CD4-positive, CD25-positive, alpha-beta regulatory T cell (primary cell): ENCODE results near the gene ZNF709. TPM values are rescaled to one million over a fixed set of nuclear protein-coding genes. Genes with fewer than 3 reads are reported as not detected.

ENCODE experiments used
- ATAC-seq, 2 donors: fragments of 150-1000 bp; cut with Tn5 transposase; one replicate each; pipeline ENCODE4 v1.10.0; 2021; ENCODE audit warnings: low read depth in 2 of 2, moderate number of reproducible peaks in 2 of 2, moderate library complexity in 1 of 2
- DNase-seq, 3 donors: peaks; one replicate each; pipeline versions ENCODE4 v3.0.0 to v3.0.0-alpha.2; 2012 to 2022; ENCODE audit warnings: mixed read lengths in 1 of 3
- H3K27ac ChIP-seq: one replicate; pipeline ENCODE4 v1.7.0; 2013; ENCODE audit warnings: mild to moderate bottlenecking, low read length; ENCODE audit not compliant: insufficient read depth, poor library complexity, severe bottlenecking
- H3K27me3 ChIP-seq: one replicate; pipeline ENCODE4 v1.7.0; 2013; ENCODE audit warnings: low read length; ENCODE audit not compliant: control insufficient read depth, insufficient read depth
- H3K36me3 ChIP-seq: one replicate; pipeline ENCODE4 v1.7.0; 2013; ENCODE audit warnings: mild to moderate bottlenecking, low read length, moderate library complexity; ENCODE audit not compliant: control insufficient read depth, insufficient read depth
- H3K4me1 ChIP-seq: 2 replicates; pipeline ENCODE4 v1.7.0; 2013; ENCODE audit warnings: mild to moderate bottlenecking, low read length; ENCODE audit not compliant: insufficient read depth, control insufficient read depth, poor library complexity, severe bottlenecking
- H3K4me3 ChIP-seq: one replicate; pipeline ENCODE4 v1.7.0; 2013; ENCODE audit warnings: low read depth, mild to moderate bottlenecking, low read length, moderate library complexity
- H3K9me3 ChIP-seq, 2 experiments: 1 replicate in 1 of 2; 2 replicates in 1 of 2; pipeline ENCODE4 v1.7.0; 2013; ENCODE audit warnings: low read length in 2 of 2, mild to moderate bottlenecking in 1 of 2, moderate library complexity in 1 of 2; ENCODE audit not compliant: control insufficient read depth in 2 of 2
- H3K27ac Mint-ChIP-seq, 3 donors: one replicate each; pipeline ENCODE4 v1.8.0; 2020 to 2022; ENCODE audit warnings: mild to moderate bottlenecking in 3 of 3, mixed read lengths in 3 of 3, moderate library complexity in 2 of 3
- H3K27me3 Mint-ChIP-seq: one replicate; pipeline ENCODE4 v1.8.0; 2022; ENCODE audit warnings: mild to moderate bottlenecking, mixed read lengths
- H3K36me3 Mint-ChIP-seq: one replicate; pipeline ENCODE4 v1.8.0; 2020; ENCODE audit warnings: mixed read lengths
- H3K4me1 Mint-ChIP-seq, 4 donors: one replicate each; pipeline ENCODE4 v1.8.0; 2020 to 2022; ENCODE audit warnings: mixed read lengths in 4 of 4, mild to moderate bottlenecking in 1 of 4
- H3K4me3 Mint-ChIP-seq, 4 donors: one replicate each; pipeline ENCODE4 v1.8.0; 2020 to 2022; ENCODE audit warnings: mild to moderate bottlenecking in 4 of 4, mixed read lengths in 4 of 4, moderate library complexity in 3 of 4
- H3K9me3 Mint-ChIP-seq, 7 donors: one replicate each; pipeline ENCODE4 v1.8.0; 2020 to 2022; ENCODE audit warnings: mixed read lengths in 7 of 7, mild to moderate bottlenecking in 3 of 7, moderate library complexity in 2 of 7
- polyA plus RNA-seq, 4 donors: library from polyadenylated mRNA; unstranded; fragments of 300-500 nt; fragmentation: Illumina TruSeq; gene quantifications; one replicate each; pipeline ENCODE4 v1.2.3, GENCODE V29; 2021
- total RNA-seq: library from RNA; stranded (reverse); gene quantifications from one replicate; pipeline ENCODE4 v1.2.3, GENCODE V29; 2022

ZNF709 gene
- total RNA-seq (1.9 TPM), polyA plus RNA-seq (1 to 10 TPM; 1.4 to 4.0 (median 3.1) TPM)

GRCh38 chr19:12484371-12485051 lies at the start of gene ZNF709:
TSS of gene ZNF709 (minus strand) at chr19:12484816. CDS start at chr19:12484657, 159 bp downstream.
- peaks cover 10 to 35% (median 25%) of the 10 kb centered on the region in 4 donors for H3K4me1 Mint-ChIP-seq
- Histone ChIP-seq H3K27ac (peak within 1 kb of the TSS; percentile 60), H3K27me3 (no peaks in the 10 kb centered on the region), H3K36me3 (no peaks in the 10 kb centered on the region), H3K4me1 (peaks cover 23% of the 10 kb centered on the region), H3K4me3 (peak within 1 kb of the TSS; percentile 82), H3K9me3 (no peaks in the 10 kb centered on the region)
- H3K9me3 Mint-ChIP-seq = peaks cover 0 to 5% (median 0%) of the 10 kb centered on the region in 7 donors
- DNase-seq = peak; percentile 78 to 89 (median 84)
- no peaks in the 10 kb centered on the region for H3K36me3 Mint-ChIP-seq
- H3K27me3 Mint-ChIP-seq = no peaks in the 10 kb centered on the region
- H3K4me3 Mint-ChIP-seq = peak within 1 kb of the TSS; percentile 93 to 99 (median 97)
- ATAC-seq = peak; percentile 93 to 95
- peak within 1 kb of the TSS; percentile 93 to 97 (median 97) for H3K27ac Mint-ChIP-seq

- H3K36me3 Mint-ChIP-seq = peaks cover 68% of the 10 kb centered on the region
- Histone ChIP-seq H3K36me3 (peaks cover 59% of the 10 kb centered on the region), H3K4me3 (peak overlapping the region; percentile 30), H3K27ac (no peak overlapping the region), H3K27me3 (no peaks in the 10 kb centered on the region), H3K4me1 (no peaks in the 10 kb centered on the region), H3K9me3 (peaks cover 79 to 98% of the 10 kb centered on the region in 2 experiments)
- H3K27ac Mint-ChIP-seq = no peak overlapping the region
- H3K9me3 Mint-ChIP-seq = peaks cover 0 to 83% (median 45%) of the 10 kb centered on the region in 7 donors
- H3K27me3 Mint-ChIP-seq = no peaks in the 10 kb centered on the region
- ATAC-seq (no peak), DNase-seq (peak in 2 of 3 donors; percentile 12 to 41)
- H3K4me1 Mint-ChIP-seq = peaks cover 0 to 6% (median 0%) of the 10 kb centered on the region in 4 donors
- peak overlapping the region in 1 of 4 donors; percentile 11 for H3K4me3 Mint-ChIP-seq
Measured at GRCh38 chr19:12527034-12527836, 42.6 kb upstream of the ZNF709 start.

GRCh38 chr19:12526542-12526941 lies 41.9 kb upstream of the ZNF709 start:
- H3K4me3 ChIP-seq = peak overlapping the region; percentile 30

GRCh38 chr19:12521996-12522395 lies 37.4 kb upstream of the ZNF709 start:
- no peak for ATAC-seq
- peaks cover 0 to 3% (median 0%) of the 10 kb centered on the region in 4 donors for H3K4me1 Mint-ChIP-seq
- H3K27ac Mint-ChIP-seq = no peak overlapping the region
- H3K4me3 ChIP-seq = no peak overlapping the region
- H3K27ac ChIP-seq = no peak overlapping the region
- H3K27me3 ChIP-seq = no peaks in the 10 kb centered on the region
- no peak overlapping the region for H3K4me3 Mint-ChIP-seq
- no peaks in the 10 kb centered on the region for H3K27me3 Mint-ChIP-seq
- peaks cover 12% of the 10 kb centered on the region for H3K36me3 ChIP-seq
- DNase-seq = no peak
- H3K9me3 ChIP-seq = peaks cover 66 to 94% of the 10 kb centered on the region in 2 experiments
- peaks cover 0 to 79% (median 44%) of the 10 kb centered on the region in 7 donors for H3K9me3 Mint-ChIP-seq
- H3K36me3 Mint-ChIP-seq = peaks cover 43% of the 10 kb centered on the region
- no peaks in the 10 kb centered on the region for H3K4me1 ChIP-seq

More at GRCh38 chr19:12526542-12526941, 41.9 kb upstream of the ZNF709 start:
- H3K36me3 ChIP-seq = peaks cover 53% of the 10 kb centered on the region
- peaks cover 80 to 100% of the 10 kb centered on the region in 2 experiments for H3K9me3 ChIP-seq
- no peak for DNase-seq
- peaks cover 0 to 86% (median 48%) of the 10 kb centered on the region in 7 donors for H3K9me3 Mint-ChIP-seq
- H3K27ac ChIP-seq = no peak overlapping the region
- no peaks in the 10 kb centered on the region for H3K4me1 ChIP-seq
- H3K27me3 ChIP-seq = no peaks in the 10 kb centered on the region
- H3K4me3 Mint-ChIP-seq = no peak overlapping the region
- no peak for ATAC-seq
- peaks cover 0 to 4% (median 0%) of the 10 kb centered on the region in 4 donors for H3K4me1 Mint-ChIP-seq
- H3K36me3 Mint-ChIP-seq = peaks cover 69% of the 10 kb centered on the region
- H3K27me3 Mint-ChIP-seq = no peaks in the 10 kb centered on the region
- no peak overlapping the region for H3K27ac Mint-ChIP-seq

- no peaks in the 10 kb centered on the region for H3K4me1 ChIP-seq
- peaks cover 4% of the 10 kb centered on the region for H3K27me3 Mint-ChIP-seq
- DNase-seq = no peak
- peaks cover 25 to 63% of the 10 kb centered on the region in 2 experiments for H3K9me3 ChIP-seq
- H3K4me3 ChIP-seq = no peak overlapping the region
- no peaks in the 10 kb centered on the region for H3K4me1 Mint-ChIP-seq
- no peaks in the 10 kb centered on the region for H3K27me3 ChIP-seq
- no peak overlapping the region for H3K27ac ChIP-seq
- H3K36me3 Mint-ChIP-seq = peaks cover 23% of the 10 kb centered on the region
- ATAC-seq = no peak
- H3K9me3 Mint-ChIP-seq = peaks cover 0 to 53% (median 15%) of the 10 kb centered on the region in 7 donors
- no peak overlapping the region for H3K27ac Mint-ChIP-seq
- no peak overlapping the region for H3K4me3 Mint-ChIP-seq
- no peaks in the 10 kb centered on the region for H3K36me3 ChIP-seq
Measured at GRCh38 chr19:12513531-12514061, 29.0 kb upstream of the ZNF709 start.

- no peak for ATAC-seq
- no peak overlapping the region for H3K27ac Mint-ChIP-seq
- Histone ChIP-seq H3K27me3 (no peaks in the 10 kb centered on the region), H3K9me3 (no peaks in the 10 kb centered on the region), H3K36me3 (no peaks in the 10 kb centered on the region), H3K4me1 (peaks cover 5% of the 10 kb centered on the region), H3K4me3 (no peak overlapping the region), H3K27ac (no peak overlapping the region)
- peak overlapping the region in 1 of 4 donors; percentile 16 for H3K4me3 Mint-ChIP-seq
- H3K9me3 Mint-ChIP-seq = peaks cover 0 to 2% (median 0%) of the 10 kb centered on the region in 7 donors
- H3K27me3 Mint-ChIP-seq = peaks cover 5% of the 10 kb centered on the region
- H3K4me1 Mint-ChIP-seq = peaks cover 0 to 15% (median under 1%) of the 10 kb centered on the region in 4 donors
- no peaks in the 10 kb centered on the region for H3K36me3 Mint-ChIP-seq
- no peak for DNase-seq
Measured at GRCh38 chr19:12497032-12497431, 12.4 kb upstream of the ZNF709 start.

GRCh38 chr19:12496480-12496879 lies 11.9 kb upstream of the ZNF709 start:
- H3K27me3 ChIP-seq = no peaks in the 10 kb centered on the region
- no peaks in the 10 kb centered on the region for H3K9me3 ChIP-seq
- Mint-ChIP-seq H3K9me3 (peaks cover 0 to 3% (median 0%) of the 10 kb centered on the region in 7 donors), H3K4me1 (peaks cover 0 to 15% (median under 1%) of the 10 kb centered on the region in 4 donors), H3K27ac (peak overlapping the region in 2 of 3 donors; percentile 86 to 95), H3K27me3 (peaks cover 5% of the 10 kb centered on the region), H3K36me3 (no peaks in the 10 kb centered on the region), H3K4me3 (peak overlapping the region in 3 of 4 donors; percentile 78 to 89 (median 79))
- DNase-seq (no peak), ATAC-seq (no peak)
- peaks cover 5% of the 10 kb centered on the region for H3K4me1 ChIP-seq
- no peak overlapping the region for H3K4me3 ChIP-seq
- H3K27ac ChIP-seq = no peak overlapping the region
- H3K36me3 ChIP-seq = no peaks in the 10 kb centered on the region
